Mononuclear cell (primary cell): ENCODE measurements around the gene RUNX1. TPM values are rescaled to one million over a fixed set of nuclear protein-coding genes. Genes with fewer than 3 reads are reported as not detected.

ENCODE experiments used
- H3K27me3 ChIP-seq: 2 replicates; pipeline ENCODE4 v1.6.0; 2011; ENCODE audit warnings: low read length, control low read depth; ENCODE audit not compliant: insufficient read depth
- H3K4me1 ChIP-seq: 2 replicates; pipeline ENCODE4 v1.5.1; 2011; ENCODE audit warnings: mild to moderate bottlenecking, low read length, control low read depth; ENCODE audit not compliant: insufficient read depth
- H3K4me3 ChIP-seq: 2 replicates; pipeline ENCODE4 v1.5.1; 2011; ENCODE audit warnings: mild to moderate bottlenecking, low read length, moderate library complexity
- H3K9me3 ChIP-seq: 2 replicates; pipeline ENCODE4 v1.5.1; 2011; ENCODE audit warnings: low read depth, mild to moderate bottlenecking, control low read depth, low read length
- total RNA-seq: library from RNA; depleted of rRNA; stranded (reverse); fragments of >200 nt; gene quantifications from one replicate; pipeline ENCODE4 v1.2.3, GENCODE V29; 2012

Gene RUNX1
- total RNA-seq, 1 donor, result 51.2 TPM

GRCh38 chr21:34875830-34876229, 173.3 kb downstream of the RUNX1 start:
- Histone ChIP-seq H3K4me1 (peaks cover 10% of the 10 kb centered on the region), H3K9me3 (no peaks in the 10 kb centered on the region), H3K4me3 (no peak overlapping the region), H3K27me3 (no peaks in the 10 kb centered on the region)

GRCh38 chr21:34874684-34875513, 174.2 kb downstream of the RUNX1 start:
- Histone ChIP-seq H3K9me3 (no peaks in the 10 kb centered on the region), H3K27me3 (no peaks in the 10 kb centered on the region), H3K4me3 (no peak overlapping the region), H3K4me1 (peaks cover 7% of the 10 kb centered on the region)

GRCh38 chr21:34871026-34871908, 177.8 kb downstream of the RUNX1 start:
- Histone ChIP-seq H3K4me1 (peaks cover 34% of the 10 kb centered on the region), H3K9me3 (no peaks in the 10 kb centered on the region), H3K4me3 (no peak overlapping the region), H3K27me3 (no peaks in the 10 kb centered on the region)

- Histone ChIP-seq H3K27me3 (no peaks in the 10 kb centered on the region), H3K4me1 (peaks cover 44% of the 10 kb centered on the region), H3K9me3 (no peaks in the 10 kb centered on the region), H3K4me3 (no peak overlapping the region)
These were observed 178.9 kb downstream of the RUNX1 start for GRCh38 chr21:34870246-34870645.

GRCh38 chr21:34869545-34869944, 179.6 kb downstream of the RUNX1 start:
- Histone ChIP-seq H3K9me3 (no peaks in the 10 kb centered on the region), H3K27me3 (no peaks in the 10 kb centered on the region), H3K4me1 (peaks cover 44% of the 10 kb centered on the region), H3K4me3 (no peak overlapping the region)

- H3K4me3 ChIP-seq, result no peak overlapping the region
- no peaks in the 10 kb centered on the region for H3K27me3 ChIP-seq
- peaks cover 47% of the 10 kb centered on the region for H3K4me1 ChIP-seq
These were observed 181.3 kb downstream of the RUNX1 start for GRCh38 chr21:34867785-34868184.

GRCh38 chr21:34865400-34866241, 183.5 kb downstream of the RUNX1 start:
- no peaks in the 10 kb centered on the region for H3K27me3 ChIP-seq
- H3K9me3 ChIP-seq, result no peaks in the 10 kb centered on the region
- no peak overlapping the region for H3K4me3 ChIP-seq
- peaks cover 47% of the 10 kb centered on the region for H3K4me1 ChIP-seq

More at GRCh38 chr21:34867785-34868184, 181.3 kb downstream of the RUNX1 start:
- no peaks in the 10 kb centered on the region for H3K9me3 ChIP-seq

GRCh38 chr21:34864370-34865149, 184.5 kb downstream of the RUNX1 start:
- H3K4me3 ChIP-seq, result no peak overlapping the region
- no peaks in the 10 kb centered on the region for H3K9me3 ChIP-seq

GRCh38 chr21:34862951-34863350, 186.2 kb downstream of the RUNX1 start:
- no peak overlapping the region for H3K4me3 ChIP-seq
- H3K27me3 ChIP-seq, result no peaks in the 10 kb centered on the region
- H3K4me1 ChIP-seq, result peaks cover 39% of the 10 kb centered on the region
- no peaks in the 10 kb centered on the region for H3K9me3 ChIP-seq

More at GRCh38 chr21:34864370-34865149, 184.5 kb downstream of the RUNX1 start:
- Histone ChIP-seq H3K4me1 (peaks cover 47% of the 10 kb centered on the region), H3K27me3 (no peaks in the 10 kb centered on the region)

- Histone ChIP-seq H3K4me3 (no peak overlapping the region), H3K4me1 (peaks cover 37% of the 10 kb centered on the region), H3K27me3 (no peaks in the 10 kb centered on the region), H3K9me3 (no peaks in the 10 kb centered on the region)
These were observed 187.8 kb downstream of the RUNX1 start for GRCh38 chr21:34861258-34861657.

- H3K4me3 ChIP-seq, result no peak overlapping the region
- H3K4me1 ChIP-seq, result peaks cover 26% of the 10 kb centered on the region
- no peaks in the 10 kb centered on the region for H3K27me3 ChIP-seq
- no peaks in the 10 kb centered on the region for H3K9me3 ChIP-seq
These were observed 189.0 kb downstream of the RUNX1 start for GRCh38 chr21:34859976-34860653.

GRCh38 chr21:34858559-34858958, 190.5 kb downstream of the RUNX1 start:
- Histone ChIP-seq H3K27me3 (no peaks in the 10 kb centered on the region), H3K9me3 (no peaks in the 10 kb centered on the region), H3K4me1 (peaks cover 17% of the 10 kb centered on the region), H3K4me3 (no peak overlapping the region)

GRCh38 chr21:34857874-34858273, 191.2 kb downstream of the RUNX1 start:
- no peaks in the 10 kb centered on the region for H3K27me3 ChIP-seq
- no peaks in the 10 kb centered on the region for H3K9me3 ChIP-seq
- H3K4me1 ChIP-seq, result peaks cover 17% of the 10 kb centered on the region
- no peak overlapping the region for H3K4me3 ChIP-seq
